Mononuclear cell (primary cell): Measurements from ENCODE around the gene OR6Q1. TPM values are rescaled to one million over a fixed set of nuclear protein-coding genes. Genes with fewer than 3 reads are reported as not detected.
"Not testable (repeated sequence)": the region's sequence is repeated elsewhere in the genome, so short reads cannot be mapped to it uniquely, and the experiment has no call there.

Experiments
- H3K27me3 ChIP-seq: 2 replicates; pipeline ENCODE4 v1.6.0; 2011; ENCODE audit warnings: low read length, control low read depth; ENCODE audit not compliant: insufficient read depth
- H3K4me1 ChIP-seq: 2 replicates; pipeline ENCODE4 v1.5.1; 2011; ENCODE audit warnings: mild to moderate bottlenecking, low read length, control low read depth; ENCODE audit not compliant: insufficient read depth
- H3K4me3 ChIP-seq: 2 replicates; pipeline ENCODE4 v1.5.1; 2011; ENCODE audit warnings: mild to moderate bottlenecking, low read length, moderate library complexity
- H3K9me3 ChIP-seq: 2 replicates; pipeline ENCODE4 v1.5.1; 2011; ENCODE audit warnings: low read depth, mild to moderate bottlenecking, control low read depth, low read length
- total RNA-seq: library from RNA; depleted of rRNA; stranded (reverse); fragments of >200 nt; gene quantifications from one replicate; pipeline ENCODE4 v1.2.3, GENCODE V29; 2012

OR6Q1 gene
- total RNA-seq, result not detected

GRCh38 chr11:58030653-58031052, at the start of gene OR6Q1:
TSS of gene OR6Q1 (plus strand) at chr11:58030953. CDS start at chr11:58030953, 0 bp downstream.
- Histone ChIP-seq H3K4me1 (no peaks in the 10 kb centered on the region), H3K27me3 (no peaks in the 10 kb centered on the region)

GRCh38 chr11:57981536-57981935, 49.2 kb upstream of the OR6Q1 start:
- Histone ChIP-seq H3K27me3 (no peaks in the 10 kb centered on the region), H3K4me1 (no peaks in the 10 kb centered on the region), H3K9me3 (no peaks in the 10 kb centered on the region), H3K4me3 (no peak overlapping the region)

More at GRCh38 chr11:58030653-58031052, at the start of gene OR6Q1:
- H3K4me3 ChIP-seq, result no peak within 1 kb of the TSS
- no peaks in the 10 kb centered on the region for H3K9me3 ChIP-seq

- no peaks in the 10 kb centered on the region for H3K4me1 ChIP-seq
- H3K27me3 ChIP-seq, result no peaks in the 10 kb centered on the region
- H3K9me3 ChIP-seq, result no peaks in the 10 kb centered on the region
- no peak overlapping the region for H3K4me3 ChIP-seq
Observed at GRCh38 chr11:57982776-57983175, 48.0 kb upstream of the OR6Q1 start.

- Histone ChIP-seq H3K4me1 (no peaks in the 10 kb centered on the region), H3K9me3 (no peaks in the 10 kb centered on the region), H3K27me3 (no peaks in the 10 kb centered on the region), H3K4me3 (no peak overlapping the region)
Observed at GRCh38 chr11:57983191-57983590, 47.6 kb upstream of the OR6Q1 start.

- not testable (repeated sequence) for H3K27me3 ChIP-seq
Observed at GRCh38 chr11:57999523-57999922, 31.2 kb upstream of the OR6Q1 start.

GRCh38 chr11:58000021-58000420, 30.7 kb upstream of the OR6Q1 start:
- not testable (repeated sequence) for H3K27me3 ChIP-seq, H3K4me1 ChIP-seq, H3K9me3 ChIP-seq, H3K4me3 ChIP-seq

More at GRCh38 chr11:57999523-57999922, 31.2 kb upstream of the OR6Q1 start:
- not testable (repeated sequence) for H3K4me3 ChIP-seq, H3K4me1 ChIP-seq, H3K9me3 ChIP-seq

GRCh38 chr11:58000699-58001098, 30.1 kb upstream of the OR6Q1 start:
- H3K27me3 ChIP-seq, result no peaks in the 10 kb centered on the region
- H3K9me3 ChIP-seq, result no peaks in the 10 kb centered on the region
- H3K4me3 ChIP-seq, result no peak overlapping the region
- no peaks in the 10 kb centered on the region for H3K4me1 ChIP-seq

GRCh38 chr11:58003036-58003435, 27.7 kb upstream of the OR6Q1 start:
- Histone ChIP-seq H3K9me3 (no peaks in the 10 kb centered on the region), H3K4me1 (no peaks in the 10 kb centered on the region), H3K4me3 (no peak overlapping the region), H3K27me3 (no peaks in the 10 kb centered on the region)

- no peaks in the 10 kb centered on the region for H3K9me3 ChIP-seq
Observed at GRCh38 chr11:58003591-58003990, 27.2 kb upstream of the OR6Q1 start.

GRCh38 chr11:58004664-58005063, 26.1 kb upstream of the OR6Q1 start:
- Histone ChIP-seq H3K27me3 (no peaks in the 10 kb centered on the region), H3K9me3 (no peaks in the 10 kb centered on the region), H3K4me3 (no peak overlapping the region), H3K4me1 (no peaks in the 10 kb centered on the region)

More at GRCh38 chr11:58003591-58003990, 27.2 kb upstream of the OR6Q1 start:
- H3K4me1 ChIP-seq, result no peaks in the 10 kb centered on the region
- no peak overlapping the region for H3K4me3 ChIP-seq
- H3K27me3 ChIP-seq, result no peaks in the 10 kb centered on the region

- Histone ChIP-seq H3K27me3 (no peaks in the 10 kb centered on the region), H3K9me3 (no peaks in the 10 kb centered on the region), H3K4me1 (no peaks in the 10 kb centered on the region), H3K4me3 (no peak overlapping the region)
Observed at GRCh38 chr11:58006940-58007339, 23.8 kb upstream of the OR6Q1 start.

- Histone ChIP-seq H3K9me3 (no peaks in the 10 kb centered on the region), H3K27me3 (no peaks in the 10 kb centered on the region), H3K4me3 (no peak overlapping the region), H3K4me1 (no peaks in the 10 kb centered on the region)
Observed at GRCh38 chr11:58011771-58012170, 19.0 kb upstream of the OR6Q1 start.

GRCh38 chr11:58023435-58023931, 7.3 kb upstream of the OR6Q1 start, which contains the start of gene OR9Q1:
TSS of gene OR9Q1 (plus strand) at chr11:58023881. CDS start at chr11:58179445, 155,564 bp downstream.
- Histone ChIP-seq H3K4me3 (no peak within 1 kb of the TSS), H3K4me1 (no peaks in the 10 kb centered on the region), H3K9me3 (no peaks in the 10 kb centered on the region), H3K27me3 (no peaks in the 10 kb centered on the region)

- H3K9me3 ChIP-seq, result no peaks in the 10 kb centered on the region
- H3K4me1 ChIP-seq, result no peaks in the 10 kb centered on the region
- no peaks in the 10 kb centered on the region for H3K27me3 ChIP-seq
- no peak overlapping the region for H3K4me3 ChIP-seq
Observed at GRCh38 chr11:58024601-58025091, 6.1 kb upstream of the OR6Q1 start.

- Histone ChIP-seq H3K4me1 (no peaks in the 10 kb centered on the region), H3K4me3 (no peak overlapping the region), H3K9me3 (no peaks in the 10 kb centered on the region), H3K27me3 (no peaks in the 10 kb centered on the region)
Observed at GRCh38 chr11:58027341-58027740, 3.4 kb upstream of the OR6Q1 start.

- H3K27me3 ChIP-seq, result no peaks in the 10 kb centered on the region
Observed at GRCh38 chr11:58028687-58029411, 1.9 kb upstream of the OR6Q1 start.

More at GRCh38 chr11:58028687-58029411, 1.9 kb upstream of the OR6Q1 start:
- H3K4me1 ChIP-seq, result no peaks in the 10 kb centered on the region
- H3K4me3 ChIP-seq, result no peak overlapping the region
- H3K9me3 ChIP-seq, result no peaks in the 10 kb centered on the region
